K562 (cell line): ENCODE measurements around the gene LRRTM4. TPM values are rescaled to one million over a fixed set of nuclear protein-coding genes. Genes with fewer than 3 reads are reported as not detected.

Experiments used
- ATAC-seq: fragments of 200-7000 bp; cut with Tn5 transposase; 3 replicates; pipeline ENCODE4 v1.9.1; 2020; ENCODE audit warnings: moderate library complexity
- BruUV-seq: library from RNA; stranded (reverse); fragments of 400-500 nt; replicated peaks from 2 replicates; lab custom pipeline; 2021; lab: Mats Ljungman, UMichigan
- CTCF ChIA-PET: fragments of 300-600 bp; formaldehyde crosslinking; extraction: SDS; loops from one replicate; lab custom pipeline; 2021; ENCODE audit warnings: low intra/inter-chr PET ratio; lab: Yijun Ruan, JAX
- POLR2A ChIA-PET: fragments of 300-600, 350-650 bp; sonication (Branson Sonifier 250); formaldehyde crosslinking; extraction: SDS; loops from one replicate; lab custom pipeline; 2021; ENCODE audit warnings: antibody characterized with exemption, inconsistent platforms; lab: Yijun Ruan, JAX
- DNase-seq, 4 experiments: peaks; one replicate each; pipeline versions ENCODE4 v3.0.0 to v3.0.0-alpha.2; 2011 to 2018; ENCODE audit warnings: low spot score in 3 of 4, mixed read lengths in 3 of 4; ENCODE audit errors: extremely low read depth in 1 of 4
- FAIRE-seq: peaks from 2 replicates; lab custom pipeline; 2011; peaks lifted over from hg19 to GRCh38; lab: Jason Lieb, UNC
- H2AFZ ChIP-seq: 2 replicates; pipeline ENCODE4 v1.6.0; 2011; ENCODE audit warnings: low read depth, low read length, control low read depth, inconsistent platforms
- H3K27ac ChIP-seq: fragments of 200-600 bp; 3 replicates; pipeline ENCODE4 v1.8.0; 2011; ENCODE audit warnings: low read depth, mild to moderate bottlenecking, control low read depth, inconsistent platforms, low read length, moderate library complexity, mixed read lengths; ENCODE audit errors: extremely low read depth
- H3K27me3 ChIP-seq, 2 experiments: fragments of 300-600 bp in 1 of 2; 2 replicates in 1 of 2; 3 replicates in 1 of 2; pipeline versions ENCODE4 v1.6.0 to v1.8.0; 2011; ENCODE audit warnings: inconsistent platforms in 2 of 2, low read length in 2 of 2, mild to moderate bottlenecking in 1 of 2, mixed read lengths in 1 of 2, moderate library complexity in 1 of 2; ENCODE audit not compliant: control insufficient read depth in 2 of 2, insufficient read depth in 2 of 2
- H3K36me3 ChIP-seq: fragments of 300-600 bp; 3 replicates; pipeline ENCODE4 v1.8.0; 2011; ENCODE audit warnings: mild to moderate bottlenecking, low read length, inconsistent platforms; ENCODE audit not compliant: control insufficient read depth, insufficient read depth
- H3K4me1 ChIP-seq, 2 experiments: fragments of 200-600 bp in 1 of 2; replicated peaks in 1 of 2; 2 replicates in 1 of 2; 3 replicates in 1 of 2; pipeline versions ENCODE4 v1.5.1 to v1.8.0; 2011; ENCODE audit warnings: inconsistent platforms in 2 of 2, low read length in 2 of 2, mild to moderate bottlenecking in 1 of 2, mixed read lengths in 1 of 2, moderate library complexity in 1 of 2; ENCODE audit not compliant: control insufficient read depth in 2 of 2, insufficient read depth in 2 of 2
- H3K4me2 ChIP-seq: 2 replicates; pipeline ENCODE4 v1.6.1; 2011; ENCODE audit warnings: low read length, control low read depth, inconsistent platforms, mixed read lengths; ENCODE audit not compliant: insufficient read depth
- H3K4me3 ChIP-seq: fragments of 200-600 bp; sonication (generic), shearing (Covaris generic); 2 replicates; pipeline ENCODE4 v1.5.1; 2016; ENCODE audit warnings: control low read depth, inconsistent platforms
- H3K79me2 ChIP-seq: fragments of 200-600 bp; 3 replicates; pipeline ENCODE4 v1.8.0; 2011; ENCODE audit warnings: low read length, inconsistent platforms; ENCODE audit not compliant: control insufficient read depth, insufficient read depth
- H3K9ac ChIP-seq, 2 experiments: 2 replicates each; pipeline versions ENCODE4 v1.6.0 to v1.6.1; 2011; ENCODE audit warnings: low read depth in 2 of 2, low read length in 2 of 2, control low read depth in 1 of 2, inconsistent platforms in 1 of 2, mild to moderate bottlenecking in 1 of 2, mixed read lengths in 1 of 2; ENCODE audit not compliant: insufficient read depth in 1 of 2
- H3K9me1 ChIP-seq: one replicate; pipeline ENCODE4 v1.6.0; 2011; ENCODE audit warnings: inconsistent platforms, mild to moderate bottlenecking, low read length, moderate library complexity; ENCODE audit not compliant: control insufficient read depth, insufficient read depth
- H3K9me3 ChIP-seq: replicated peaks from 2 replicates; pipeline ENCODE4 v1.5.1; 2011; ENCODE audit warnings: low read depth, low read length, inconsistent platforms; ENCODE audit not compliant: control insufficient read depth, insufficient read depth
- H4K20me1 ChIP-seq: replicated peaks from 2 replicates; pipeline ENCODE4 v1.6.1; 2011; ENCODE audit warnings: low read length, inconsistent platforms, mixed read lengths; ENCODE audit not compliant: control insufficient read depth, insufficient read depth
- BRCA1 ChIP-seq, 2 experiments: fragments of 450-650 bp in 1 of 2; sonication (generic) in 1 of 2; formaldehyde crosslinking in 1 of 2; IDR thresholded peaks; 2 replicates each; pipeline versions ENCODE4 v1.5.0 to v1.6.1; 2017 to 2020; ENCODE audit warnings: mild to moderate bottlenecking in 1 of 2, missing genetic modification reagents in 1 of 2
- CXXC5 ChIP-seq: fragments of 250-450 bp; sonication (Bioruptor Pico); IDR thresholded peaks from 2 replicates; pipeline ENCODE4 v1.8.0; 2022; ENCODE audit warnings: inconsistent platforms, mild to moderate bottlenecking, moderate library complexity
- E2F6 ChIP-seq, 2 experiments: IDR thresholded peaks; 2 replicates each; pipeline ENCODE4 v1.6.1; 2011; ENCODE audit warnings: borderline replicate concordance in 1 of 2, control low read depth in 1 of 2, low read depth in 1 of 2, low read length in 1 of 2, mild to moderate bottlenecking in 1 of 2, mixed read lengths in 1 of 2, moderate library complexity in 1 of 2; ENCODE audit not compliant: insufficient read depth in 1 of 2, insufficient read length in 1 of 2, poor library complexity in 1 of 2, severe bottlenecking in 1 of 2; ENCODE audit errors: extremely low read depth in 1 of 2
- NFE2 ChIP-seq: IDR thresholded peaks from 2 replicates; pipeline ENCODE4 v1.6.1; 2014; ENCODE audit warnings: antibody characterized with exemption, low read depth
- SMARCE1 ChIP-seq: fragments of 450-650 bp; IDR thresholded peaks from 2 replicates; pipeline ENCODE4 v1.7.1; 2016; ENCODE audit warnings: mild to moderate bottlenecking
- THAP12 ChIP-seq: fragments of 250-450 bp; sonication (Bioruptor Pico); IDR thresholded peaks from 2 replicates; pipeline ENCODE4 v1.9.0; 2021; ENCODE audit warnings: mild to moderate bottlenecking, inconsistent platforms
- ZFP1 ChIP-seq: fragments of 450-650 bp; formaldehyde crosslinking; IDR thresholded peaks from 2 replicates; pipeline ENCODE4 v1.4.0; 2020; ENCODE audit warnings: mild to moderate bottlenecking, mixed read lengths
- WGBS: fragments of 100-300 bp; shearing (Covaris generic); methylation state at CpG from one replicate; pipeline ENCODE4 v1.1.6; 2016; ENCODE audit warnings: low coverage, mixed read lengths; ENCODE audit not compliant: insufficient coverage; ENCODE audit errors: missing lambda C conversion rate; 5-methylcytosine and 5-hydroxymethylcytosine counted together
- in situ Hi-C: fragments of 300-500 bp; cut with MboI; formaldehyde crosslinking; loops from 4 replicates; pipeline ENCODE4 v1.15.0; 2018; ENCODE audit warnings: inconsistent platforms, mixed read lengths
- intact Hi-C: fragments of 100-400 bp; cut with micrococcal nuclease; formaldehyde crosslinking; loops from 2 replicates; pipeline ENCODE4 v1.14.2; 2022
- polyA plus RNA-seq, 8 experiments: library from polyadenylated mRNA; depleted of rRNA in 4 of 8; stranded (reverse) in 5 of 8; unstranded in 3 of 8; fragments of >200 nt; fragmentation: Nextera tagmentation in 2 of 8; fragmentation: Illumina TruSeq in 1 of 8; extraction: Ambion mirVana in 2 of 8; extraction: Trizol in 1 of 8; gene quantifications; 2 replicates each; pipeline versions ENCODE4 v1.2.1 to v1.2.3, GENCODE V29; 2011 to 2014; ENCODE audit warnings: inconsistent platforms in 1 of 8, missing spikeins in 1 of 8
- total RNA-seq, 7 experiments: library from RNA; depleted of rRNA in 6 of 7; stranded (reverse); fragments of >200 nt in 6 of 7; fragmentation: Illumina TruSeq in 2 of 7; extraction: Trizol in 2 of 7; gene quantifications; 2 replicates each; pipeline versions ENCODE4 v1.2.1 to v1.2.3, GENCODE V29; 2011 to 2021; ENCODE audit warnings: low replicate concordance in 1 of 7

The LRRTM4 gene
- total and polyA plus RNA-seq, 9 of the 15 experiments (the other 6 are each of a cell fraction or from before 2014, with no cell fraction given): 0.04 TPM; not detected in 6

- H3K9me1 ChIP-seq: no peaks in the 10 kb centered on the region
- DNase-seq (no peak), FAIRE-seq (no peak), ATAC-seq (no peak)
- H3K36me3 ChIP-seq: no peaks in the 10 kb centered on the region
- H3K4me1 ChIP-seq: no peaks in the 10 kb centered on the region
- H3K27ac ChIP-seq: no peak overlapping the region
- CTCF ChIA-PET: no interaction called here
- in situ Hi-C loops: no loop called here
- H3K4me3 ChIP-seq: no peak overlapping the region
- no peak overlapping the region for H3K9ac ChIP-seq
- 0% methylated on average over 2 of the region's 2 CpGs for WGBS
- no peak for TF ChIP-seq ZFP1 (CRISPR knock-in tag)
- no peak for TF ChIP-seq THAP12 (CRISPR knock-in tag)
- no peak for TF ChIP-seq NFE2
- TF ChIP-seq BRCA1 (IDR thresholded peaks at IDR 0.05): no peak
- no peak for TF ChIP-seq BRCA1 (CRISPR knock-in tag; IDR thresholded peaks at IDR 0.05)
- TF ChIP-seq E2F6 (IDR thresholded peaks at IDR 0.05; ENCODE audit: borderline replicate concordance in 1 of 2, extremely low read depth in 1 of 2, insufficient read depth in 1 of 2, insufficient read length in 1 of 2, low read depth in 1 of 2, low read length in 1 of 2, poor library complexity in 1 of 2, severe bottlenecking in 1 of 2): no peak
- TF ChIP-seq CXXC5 (CRISPR knock-in tag): no peak
- no peak for TF ChIP-seq SMARCE1
- H4K20me1 ChIP-seq: no peaks in the 10 kb centered on the region
- no peaks in the 10 kb centered on the region for H3K9me3 ChIP-seq
- no TSS peak for BruUV-seq
- no peaks in the 10 kb centered on the region for H3K79me2 ChIP-seq
- no peak overlapping the region for H3K4me2 ChIP-seq
- POLR2A ChIA-PET: no interaction called here
- H2AFZ ChIP-seq: no peak overlapping the region
- intact Hi-C loops: no loop called here
- H3K27me3 ChIP-seq: no peaks in the 10 kb centered on the region
Observed at GRCh38 chr2:76763276-76763675, 758.9 kb downstream of the LRRTM4 start.
